ENCODE measurements around the gene ZNF134. TPM values are rescaled to one million over a fixed set of nuclear protein-coding genes. Genes with fewer than 3 reads are reported as not detected.
A peak's percentile ranks its signal among the peaks of the same experiment; 100 is the strongest.

The ZNF134 gene
- total RNA-seq, 1 experiment from 2014 or later: 52.5 TPM

DNA sequence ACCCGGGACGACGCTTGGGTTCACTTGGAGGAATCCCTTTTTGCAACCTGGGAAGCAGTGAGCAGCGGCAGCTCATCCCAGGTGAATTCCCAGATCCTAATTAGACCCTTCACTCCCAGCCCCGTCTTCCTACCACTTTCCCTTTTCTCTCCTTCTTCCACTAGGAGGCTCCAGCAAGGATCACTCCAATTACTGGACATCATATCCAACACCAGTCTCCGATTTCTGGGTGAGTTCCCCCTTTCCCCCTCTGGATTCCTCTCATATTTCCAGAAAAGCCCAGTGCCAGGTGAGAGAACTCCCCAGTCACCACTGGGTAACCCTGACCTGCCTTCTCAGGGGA lies 37.6 kb downstream of the ZNF134 start:
- Mint-ChIP-seq H3K36me3 (no peaks in the 10 kb centered on the region), H3K27me3 (ENCODE audit: low read depth) (peaks cover 39% of the 10 kb centered on the region), H3K4me1 (peaks cover 14% of the 10 kb centered on the region), H3K9me3 (peaks cover 25% of the 10 kb centered on the region), H3K4me3 (peak overlapping the region; percentile 59), H3K27ac (peak overlapping the region; percentile 61)
- ATAC-seq (peak; percentile 79), DNase-seq (ENCODE audit: low spot score) (no peak)
- CTCF ChIA-PET: interaction anchor here (0.7 to 1.8 kb wide), 13 partner anchors 9 to 243 kb away, joined by 3 to 22 read pairs (median 4); partner anchors contain the start of genes ZNF134, ZNF154, ZNF211 and ZNF530
- POLR2A ChIA-PET: interaction anchor here (0.5 to 1.3 kb wide), 4 partner anchors 11 to 19 kb away, joined by 3 to 4 read pairs (median 3); partner anchors contain the start of gene ZNF211
- TF ChIP-seq FOXP1 (CRISPR knock-in tag; IDR thresholded peaks at IDR 0.05; ENCODE audit: borderline replicate concordance) (no peak), NR1H2 (CRISPR knock-in tag; IDR thresholded peaks at IDR 0.05) (no peak), NR3C1 (CRISPR knock-in tag; conservative IDR thresholded peaks at IDR 0.05; ENCODE audit: low read depth) (no peak), JUN (CRISPR knock-in tag; IDR thresholded peaks at IDR 0.05) (no peak), GTF2I (CRISPR knock-in tag; conservative IDR thresholded peaks at IDR 0.05) (no peak), MYBL2 (CRISPR knock-in tag; IDR thresholded peaks at IDR 0.05) (no peak), GABPB1 (CRISPR knock-in tag; IDR thresholded peaks at IDR 0.05) (no peak), ZNF396 (CRISPR knock-in tag; IDR thresholded peaks at IDR 0.05; ENCODE audit: borderline replicate concordance) (no peak), ESRRA (CRISPR knock-in tag; IDR thresholded peaks at IDR 0.05; ENCODE audit: borderline replicate concordance) (no peak), ZNF512 (CRISPR knock-in tag; IDR thresholded peaks at IDR 0.05; ENCODE audit: borderline replicate concordance) (no peak)

GRCh38 chr19:57653689-57654088 lies 39.6 kb downstream of the ZNF134 start:
- H3K9me3 Mint-ChIP-seq: peaks cover 25% of the 10 kb centered on the region
- ChIA-PET POLR2A (no interaction called here), CTCF (no interaction called here)
- no peaks in the 10 kb centered on the region for H3K36me3 Mint-ChIP-seq
- TF ChIP-seq GABPB1 (CRISPR knock-in tag; IDR thresholded peaks at IDR 0.05) (no peak), GRHL2 (CRISPR knock-in tag; IDR thresholded peaks at IDR 0.05; ENCODE audit: insufficient replicate concordance, severe bottlenecking) (no peak), ZNF512 (CRISPR knock-in tag; IDR thresholded peaks at IDR 0.05; ENCODE audit: borderline replicate concordance) (no peak)
- TF ChIP-seq, protein P1, sequence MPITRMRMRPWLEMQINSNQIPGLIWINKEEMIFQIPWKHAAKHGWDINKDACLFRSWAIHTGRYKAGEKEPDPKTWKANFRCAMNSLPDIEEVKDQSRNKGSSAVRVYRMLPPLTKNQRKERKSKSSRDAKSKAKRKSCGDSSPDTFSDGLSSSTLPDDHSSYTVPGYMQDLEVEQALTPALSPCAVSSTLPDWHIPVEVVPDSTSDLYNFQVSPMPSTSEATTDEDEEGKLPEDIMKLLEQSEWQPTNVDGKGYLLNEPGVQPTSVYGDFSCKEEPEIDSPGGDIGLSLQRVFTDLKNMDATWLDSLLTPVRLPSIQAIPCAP (CRISPR knock-in tag; IDR thresholded peaks at IDR 0.05): no peak
- no peak overlapping the region for H3K27ac Mint-ChIP-seq
- H3K4me3 Mint-ChIP-seq: no peak overlapping the region
- peaks cover 14% of the 10 kb centered on the region for H3K4me1 Mint-ChIP-seq
- H3K27me3 Mint-ChIP-seq (ENCODE audit: low read depth): peaks cover 39% of the 10 kb centered on the region
- no peak for DNase-seq (ENCODE audit: low spot score)
- ATAC-seq: no peak

- Mint-ChIP-seq H3K36me3 (no peaks in the 10 kb centered on the region), H3K4me1 (peaks cover 14% of the 10 kb centered on the region), H3K4me3 (no peak overlapping the region), H3K27me3 (ENCODE audit: low read depth) (peaks cover 53% of the 10 kb centered on the region), H3K9me3 (peaks cover 25% of the 10 kb centered on the region), H3K27ac (no peak overlapping the region)
- CTCF ChIA-PET: no interaction called here
- TF ChIP-seq ZNF263 (CRISPR knock-in tag; IDR thresholded peaks at IDR 0.05; ENCODE audit: low read depth) (no peak), CREM (CRISPR knock-in tag; IDR thresholded peaks at IDR 0.05) (no peak), PRDM15 (CRISPR knock-in tag; IDR thresholded peaks at IDR 0.05) (no peak), CBFB (CRISPR knock-in tag; IDR thresholded peaks at IDR 0.05; ENCODE audit: low read depth) (no peak), JUN (CRISPR knock-in tag; IDR thresholded peaks at IDR 0.05) (no peak), ZBTB21 (CRISPR knock-in tag; IDR thresholded peaks at IDR 0.05; ENCODE audit: borderline replicate concordance) (no peak)
- TF ChIP-seq, protein P2, sequence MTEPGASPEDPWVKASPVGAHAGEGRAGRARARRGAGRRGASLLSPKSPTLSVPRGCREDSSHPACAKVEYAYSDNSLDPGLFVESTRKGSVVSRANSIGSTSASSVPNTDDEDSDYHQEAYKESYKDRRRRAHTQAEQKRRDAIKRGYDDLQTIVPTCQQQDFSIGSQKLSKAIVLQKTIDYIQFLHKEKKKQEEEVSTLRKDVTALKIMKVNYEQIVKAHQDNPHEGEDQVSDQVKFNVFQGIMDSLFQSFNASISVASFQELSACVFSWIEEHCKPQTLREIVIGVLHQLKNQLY (CRISPR knock-in tag; IDR thresholded peaks at IDR 0.05): no peak
- POLR2A ChIA-PET: no interaction called here
- no peak for ATAC-seq
- DNase-seq (ENCODE audit: low spot score): no peak
These were observed 41.4 kb downstream of the ZNF134 start for GRCh38 chr19:57655443-57655842.
